Measurements from ENCODE around the gene ZNF358.

The ZNF358 gene

DNA sequence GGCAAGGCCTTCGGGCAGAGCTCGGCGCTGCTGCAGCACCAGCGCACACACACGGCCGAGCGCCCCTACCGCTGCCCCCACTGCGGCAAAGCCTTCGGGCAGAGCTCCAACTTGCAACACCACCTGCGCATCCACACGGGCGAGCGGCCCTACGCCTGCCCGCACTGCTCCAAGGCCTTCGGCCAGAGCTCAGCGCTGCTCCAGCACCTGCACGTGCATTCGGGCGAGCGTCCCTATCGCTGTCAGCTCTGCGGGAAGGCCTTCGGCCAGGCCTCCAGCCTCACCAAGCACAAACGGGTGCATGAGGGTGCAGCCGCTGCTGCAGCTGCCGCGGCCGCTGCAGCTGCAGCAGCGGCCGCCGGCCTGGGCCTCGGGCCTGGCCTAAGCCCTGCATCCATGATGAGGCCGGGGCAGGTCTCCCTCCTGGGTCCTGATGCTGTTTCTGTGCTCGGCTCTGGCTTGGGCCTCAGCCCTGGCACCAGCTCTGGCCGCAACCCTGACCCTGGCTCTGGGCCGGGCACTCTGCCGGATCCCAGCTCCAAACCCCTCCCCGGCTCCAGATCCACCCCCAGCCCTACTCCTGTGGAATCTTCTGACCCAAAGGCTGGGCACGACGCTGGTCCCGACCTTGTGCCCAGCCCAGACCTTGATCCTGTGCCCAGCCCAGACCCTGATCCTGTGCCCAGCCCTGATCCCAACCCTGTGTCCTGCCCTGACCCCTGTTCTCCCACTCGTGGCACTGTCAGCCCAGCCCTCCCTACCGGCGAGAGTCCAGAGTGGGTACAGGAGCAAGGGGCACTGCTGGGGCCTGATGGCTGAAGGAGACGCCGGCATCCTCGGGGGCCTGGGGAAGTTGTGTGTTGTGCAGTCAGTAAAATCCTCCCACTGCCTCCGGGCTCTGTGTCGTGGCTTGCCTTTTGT lies 4.5 kb downstream of the ZNF358 start:
- no peaks in the 10 kb centered on the region for H3K36me3 ChIP-seq (ENCODE audit: control insufficient read depth, insufficient read depth, low read length)
- H3K9ac ChIP-seq, result no peak overlapping the region
- no peak overlapping the region for H3K4me3 ChIP-seq (ENCODE audit: low read depth, low read length)
- H3K79me2 ChIP-seq, result peaks cover 2% of the 10 kb centered on the region
- H3K27ac ChIP-seq, result no peak overlapping the region
- H2AFZ ChIP-seq, result no peak overlapping the region
- no peak overlapping the region for H3K4me2 ChIP-seq (ENCODE audit: low read length)
- no peaks in the 10 kb centered on the region for H3K9me3 ChIP-seq (ENCODE audit: control insufficient read depth, low read length)
- TF ChIP-seq CTCF (IDR thresholded peaks at IDR 0.05), result no peak
- peaks cover 12% of the 10 kb centered on the region for H3K4me1 ChIP-seq
- H3K27me3 ChIP-seq (ENCODE audit: control insufficient read depth, insufficient read depth, low read length), result no peaks in the 10 kb centered on the region

DNA sequence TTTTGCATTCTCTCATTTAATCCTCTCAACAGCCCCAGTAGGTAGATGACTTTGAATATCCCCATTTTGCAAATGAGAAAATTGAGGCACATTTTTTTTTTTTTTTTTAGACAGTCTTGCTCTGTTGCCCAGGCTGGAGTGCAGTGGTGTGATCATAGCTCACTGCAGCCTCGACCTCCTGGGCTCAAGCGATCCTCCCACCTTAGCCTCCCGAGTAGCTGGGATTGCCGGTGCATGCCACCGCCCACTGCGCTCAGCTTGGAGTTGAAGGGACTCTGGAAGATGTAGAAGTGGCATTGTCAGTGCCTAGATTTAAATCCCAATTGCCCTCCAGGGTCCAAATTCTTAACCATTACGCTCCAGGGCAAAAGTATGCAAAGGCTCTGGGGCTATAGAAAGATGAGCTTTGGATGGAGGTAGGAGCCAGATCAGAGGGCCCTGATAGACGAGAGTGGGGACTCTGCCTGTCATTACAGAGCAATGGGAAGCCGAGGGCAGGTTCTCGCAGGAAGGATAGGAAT lies 5.7 kb downstream of the ZNF358 start:
- no peak overlapping the region for H3K9ac ChIP-seq
- TF ChIP-seq CTCF (IDR thresholded peaks at IDR 0.05), result no peak
- peaks cover 2% of the 10 kb centered on the region for H3K79me2 ChIP-seq
- no peaks in the 10 kb centered on the region for H3K27me3 ChIP-seq (ENCODE audit: control insufficient read depth, insufficient read depth, low read length)
- H2AFZ ChIP-seq, result peak overlapping the region; percentile 80
- H3K9me3 ChIP-seq (ENCODE audit: control insufficient read depth, low read length), result no peaks in the 10 kb centered on the region
- no peaks in the 10 kb centered on the region for H3K36me3 ChIP-seq (ENCODE audit: control insufficient read depth, insufficient read depth, low read length)
- peak overlapping the region; percentile 95 for H3K4me2 ChIP-seq (ENCODE audit: low read length)
- H3K4me3 ChIP-seq (ENCODE audit: low read depth, low read length), result no peak overlapping the region
- peaks cover 10% of the 10 kb centered on the region for H3K4me1 ChIP-seq
- peak overlapping the region; percentile 43 for H3K27ac ChIP-seq

DNA sequence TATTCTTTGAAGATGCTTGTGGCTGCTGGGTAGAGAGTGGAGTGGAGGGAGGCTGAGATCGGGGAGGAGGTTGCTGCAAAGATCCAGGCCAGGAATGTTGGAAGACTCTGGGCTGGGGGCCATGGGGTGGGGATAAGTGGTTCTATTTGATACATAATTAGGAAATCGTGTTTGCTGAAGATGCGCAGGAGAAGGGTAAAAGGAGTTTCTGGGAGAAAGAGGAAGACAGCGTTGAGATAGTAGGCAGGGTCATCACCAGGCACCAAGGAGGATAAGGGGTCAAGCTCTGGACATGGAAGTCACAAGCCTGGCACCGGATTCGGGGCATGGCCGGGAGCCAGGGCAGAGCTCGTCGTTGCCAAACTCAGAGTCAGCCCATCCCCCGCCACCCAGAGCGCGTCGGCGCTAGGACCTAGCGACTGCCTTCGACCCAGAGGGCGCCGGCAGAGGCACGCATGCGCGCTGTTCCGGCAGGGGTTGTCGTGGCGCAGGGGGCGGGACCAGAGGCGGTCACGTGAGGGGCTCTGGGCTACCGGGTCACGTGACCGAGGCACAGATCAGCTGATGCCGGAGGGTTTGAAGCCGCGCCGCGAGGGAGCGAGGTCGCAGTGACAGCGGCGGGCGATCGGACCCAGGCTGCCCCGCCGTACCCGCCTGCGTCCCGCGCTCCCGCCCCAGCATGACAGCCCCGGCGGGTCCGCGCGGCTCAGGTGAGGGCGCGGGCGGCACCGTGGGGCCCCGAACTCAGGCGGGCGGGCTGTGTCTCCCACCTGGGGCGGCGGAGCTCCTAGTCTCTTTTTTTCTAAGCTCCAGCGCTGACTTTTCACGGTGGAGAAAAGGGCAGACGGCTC lies 6.4 kb downstream of the ZNF358 start, which contains the start of gene MCOLN1:
Gene MCOLN1 (plus strand): TSS at position 553 of the 851 bp plus-strand sequence. CDS start 127 bp downstream, at position 680.
- peak within 1 kb of the TSS; percentile 80 for H2AFZ ChIP-seq
- no peaks in the 10 kb centered on the region for H3K36me3 ChIP-seq (ENCODE audit: control insufficient read depth, insufficient read depth, low read length)
- no peaks in the 10 kb centered on the region for H3K9me3 ChIP-seq (ENCODE audit: control insufficient read depth, low read length)
- peaks cover 2% of the 10 kb centered on the region for H3K79me2 ChIP-seq
- TF ChIP-seq CTCF (IDR thresholded peaks at IDR 0.05), result no peak
- peaks cover 10% of the 10 kb centered on the region for H3K4me1 ChIP-seq
- H3K4me3 ChIP-seq (ENCODE audit: low read depth, low read length), result peak within 1 kb of the TSS; percentile 86
- H3K9ac ChIP-seq, result no peak within 1 kb of the TSS
- peak within 1 kb of the TSS; percentile 43 for H3K27ac ChIP-seq
- no peaks in the 10 kb centered on the region for H3K27me3 ChIP-seq (ENCODE audit: control insufficient read depth, insufficient read depth, low read length)
- peak within 1 kb of the TSS; percentile 95 for H3K4me2 ChIP-seq (ENCODE audit: low read length)

DNA sequence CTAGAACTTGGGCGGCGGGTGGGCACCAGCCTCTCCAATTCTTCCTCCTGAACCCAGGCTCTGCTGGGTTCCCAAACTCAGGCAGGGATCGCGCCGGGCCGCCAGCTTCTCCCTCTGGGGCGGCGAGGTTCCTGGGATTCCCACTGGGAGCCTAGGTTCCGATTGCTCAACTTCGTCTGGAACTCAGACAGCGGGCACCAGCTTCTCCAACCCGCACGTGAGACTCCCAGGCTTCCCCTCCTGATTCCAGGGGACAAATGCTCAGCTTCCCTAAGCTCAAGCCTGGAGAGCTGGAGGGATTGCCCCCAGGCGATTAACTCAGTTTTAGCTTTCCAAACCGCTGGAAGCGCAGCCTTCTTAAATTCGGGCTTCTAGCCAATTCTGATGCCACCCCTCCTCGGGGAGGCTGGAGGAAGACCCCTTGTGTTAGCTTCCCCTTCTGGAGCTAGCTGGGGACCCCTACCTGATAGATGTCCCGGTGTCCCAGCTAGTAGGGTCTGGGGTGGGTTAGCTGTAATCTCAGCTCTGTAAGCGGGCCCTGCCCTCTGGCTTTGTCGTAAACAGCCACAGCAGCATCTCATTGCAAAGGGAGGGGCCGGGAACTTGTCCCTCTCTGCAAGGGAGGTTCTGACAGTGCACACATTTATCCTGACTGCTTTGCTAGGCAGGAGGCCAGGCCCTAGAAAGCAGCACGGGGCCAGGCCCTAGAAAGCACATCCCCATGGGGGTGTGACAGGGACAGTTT lies 7.2 kb downstream of the ZNF358 start:
- H3K27me3 ChIP-seq (ENCODE audit: control insufficient read depth, insufficient read depth, low read length), result no peaks in the 10 kb centered on the region
- H3K4me3 ChIP-seq (ENCODE audit: low read depth, low read length), result peak overlapping the region; percentile 86
- no peaks in the 10 kb centered on the region for H3K9me3 ChIP-seq (ENCODE audit: control insufficient read depth, low read length)
- no peak overlapping the region for H3K9ac ChIP-seq
- H3K27ac ChIP-seq, result no peak overlapping the region
- H3K4me1 ChIP-seq, result peaks cover 10% of the 10 kb centered on the region
- peak overlapping the region; percentile 95 for H3K4me2 ChIP-seq (ENCODE audit: low read length)
- H2AFZ ChIP-seq, result peak overlapping the region; percentile 80
- TF ChIP-seq CTCF (IDR thresholded peaks at IDR 0.05), result no peak
- peaks cover 2% of the 10 kb centered on the region for H3K79me2 ChIP-seq
- no peaks in the 10 kb centered on the region for H3K36me3 ChIP-seq (ENCODE audit: control insufficient read depth, insufficient read depth, low read length)

Measured in parathyroid adenoma (tissue), 2 donors.